Neutrophil (primary cell): Measurements from ENCODE around the gene GRB10.

Experiments used
- H3K27ac ChIP-seq: fragments of 200-600 bp; sonication (generic); 2 replicates; pipeline ENCODE4 v1.5.1; 2016; ENCODE audit warnings: mild to moderate bottlenecking, moderate library complexity
- H3K27me3 ChIP-seq: fragments of 200-600 bp; sonication (generic); 2 replicates; pipeline ENCODE4 v1.6.0; 2016; ENCODE audit warnings: mild to moderate bottlenecking
- H3K36me3 ChIP-seq: fragments of 200-600 bp; sonication (generic); 2 replicates; pipeline ENCODE4 v1.5.1; 2017
- H3K4me1 ChIP-seq, 2 experiments: fragments of 200-600 bp in 1 of 2; sonication (generic) in 1 of 2; 1 replicate in 1 of 2; 2 replicates in 1 of 2; pipeline versions ENCODE4 v1.5.1 to v1.6.1; 2013 to 2016; ENCODE audit warnings: low read depth in 1 of 2, low read length in 1 of 2, mild to moderate bottlenecking in 1 of 2, moderate library complexity in 1 of 2; ENCODE audit not compliant: control insufficient read depth in 1 of 2, insufficient read depth in 1 of 2
- H3K4me3 ChIP-seq, 2 experiments: fragments of 200-600 bp in 1 of 2; sonication (generic) in 1 of 2; 1 replicate in 1 of 2; 2 replicates in 1 of 2; pipeline ENCODE4 v1.5.1; 2013 to 2016; ENCODE audit warnings: low read depth in 1 of 2, low read length in 1 of 2, mild to moderate bottlenecking in 1 of 2, moderate library complexity in 1 of 2
- H3K9me3 ChIP-seq: fragments of 200-600 bp; sonication (generic); 2 replicates; pipeline ENCODE4 v1.5.1; 2016
- CTCF ChIP-seq: fragments of 200-600 bp; sonication (generic); IDR thresholded peaks from 2 replicates; pipeline ENCODE4 v1.5.1; 2016; ENCODE audit warnings: antibody characterized with exemption

GRB10 gene

DNA sequence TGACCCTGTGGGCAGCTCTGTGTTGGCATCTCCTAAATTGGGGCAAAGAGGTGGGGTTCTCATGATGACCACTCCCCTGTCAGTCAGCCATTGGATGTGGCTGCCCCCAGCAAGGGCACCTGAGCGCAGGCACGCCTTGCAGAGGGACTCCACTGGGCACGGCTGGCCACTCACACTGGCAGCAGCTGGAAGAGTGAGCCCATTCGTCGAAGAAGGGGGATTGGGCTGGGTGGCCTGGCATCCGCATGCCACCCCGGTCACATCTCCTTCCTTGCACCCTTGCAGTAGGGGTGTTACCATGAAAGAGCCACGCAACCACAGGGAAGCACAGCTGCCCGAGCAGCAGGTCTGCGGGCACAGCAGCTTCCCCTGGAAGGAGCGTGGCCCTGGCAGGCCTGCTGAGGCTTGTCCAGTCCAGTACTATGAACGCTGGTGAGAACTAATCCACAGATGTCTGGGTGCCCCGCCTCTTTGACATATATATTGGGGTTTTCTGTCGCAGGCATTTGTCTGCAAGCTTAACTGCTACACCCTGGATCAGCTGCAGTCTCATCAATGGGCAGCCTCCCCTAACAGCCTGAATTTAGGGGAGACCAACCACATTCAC is 25.7 kb upstream of the GRB10 start:
- H3K27ac ChIP-seq, result no peak overlapping the region
- H3K9me3 ChIP-seq, result no peaks in the 10 kb centered on the region
- no peaks in the 10 kb centered on the region for H3K36me3 ChIP-seq
- H3K4me1 ChIP-seq, result no peaks in the 10 kb centered on the region
- TF ChIP-seq CTCF, result no peak
- no peak overlapping the region for H3K4me3 ChIP-seq
- peaks cover 9% of the 10 kb centered on the region for H3K27me3 ChIP-seq

- H3K27me3 ChIP-seq, result peaks cover 4% of the 10 kb centered on the region
- no peak overlapping the region for H3K27ac ChIP-seq
- H3K36me3 ChIP-seq, result no peaks in the 10 kb centered on the region
- no peaks in the 10 kb centered on the region for H3K9me3 ChIP-seq
- TF ChIP-seq CTCF, result no peak
- no peaks in the 10 kb centered on the region for H3K4me1 ChIP-seq
- H3K4me3 ChIP-seq, result no peak overlapping the region
Measured at GRCh38 chr7:50807026-50807730, 24.5 kb upstream of the GRB10 start.

DNA sequence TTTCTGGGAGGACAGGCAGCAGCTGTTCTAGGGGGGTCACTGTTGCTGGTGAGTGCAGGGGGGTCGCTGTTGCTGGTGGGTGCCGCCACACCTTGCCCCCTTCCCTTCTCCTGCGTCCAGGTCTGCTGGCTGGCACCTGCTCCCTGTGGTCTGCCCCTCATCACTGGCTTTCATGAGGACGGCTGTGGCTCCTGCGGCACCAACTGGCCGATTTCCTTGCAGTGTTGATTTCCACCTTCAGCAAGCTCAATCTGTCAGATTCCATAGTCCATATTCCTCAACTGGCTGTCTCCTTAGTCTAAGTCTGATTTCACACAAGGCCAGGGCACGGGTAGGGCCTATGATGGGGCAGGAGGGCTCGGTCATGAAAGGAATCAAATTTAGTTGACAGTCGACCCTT is 23.4 kb upstream of the GRB10 start:
- Histone ChIP-seq H3K27ac (no peak overlapping the region), H3K36me3 (no peaks in the 10 kb centered on the region), H3K4me1 (no peaks in the 10 kb centered on the region), H3K4me3 (no peak overlapping the region), H3K27me3 (peaks cover 11% of the 10 kb centered on the region), H3K9me3 (no peaks in the 10 kb centered on the region)
- no peak for TF ChIP-seq CTCF

GRCh38 chr7:50805447-50806125 is 22.9 kb upstream of the GRB10 start:
- no peaks in the 10 kb centered on the region for H3K36me3 ChIP-seq
- TF ChIP-seq CTCF, result no peak
- no peaks in the 10 kb centered on the region for H3K9me3 ChIP-seq
- H3K4me3 ChIP-seq, result no peak overlapping the region
- no peaks in the 10 kb centered on the region for H3K4me1 ChIP-seq
- H3K27me3 ChIP-seq, result peaks cover 14% of the 10 kb centered on the region
- no peak overlapping the region for H3K27ac ChIP-seq

GRCh38 chr7:50803359-50804337 is 21.0 kb upstream of the GRB10 start:
- Histone ChIP-seq H3K27me3 (peaks cover 22% of the 10 kb centered on the region), H3K9me3 (no peaks in the 10 kb centered on the region), H3K36me3 (no peaks in the 10 kb centered on the region), H3K4me3 (no peak overlapping the region), H3K4me1 (no peaks in the 10 kb centered on the region), H3K27ac (no peak overlapping the region)
- TF ChIP-seq CTCF, result no peak
